Measurements from ENCODE around the gene ARAP3.

Gene ARAP3

DNA sequence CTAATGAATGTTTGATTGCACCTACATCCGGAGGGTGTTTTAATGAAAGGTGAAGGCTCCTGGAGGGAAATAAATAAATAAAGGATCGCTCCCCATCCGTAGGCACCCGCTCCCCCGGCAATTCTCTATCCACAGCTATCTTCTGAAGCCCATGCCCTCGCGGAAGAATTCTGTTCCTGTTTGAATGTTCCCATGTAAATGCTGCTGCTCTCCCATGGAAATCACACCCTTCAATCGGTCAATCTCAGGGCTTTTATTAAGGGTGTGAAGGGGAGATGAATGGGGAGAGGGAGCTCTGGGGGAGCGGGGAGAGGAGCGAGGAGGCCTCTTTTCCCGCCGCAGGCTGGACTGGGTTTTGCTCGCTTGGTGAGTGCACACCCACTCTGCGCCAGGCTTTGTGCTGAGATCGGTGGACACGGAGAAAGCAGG, 21.1 kb upstream of the ARAP3 start:
- no peak for DNase-seq

DNA sequence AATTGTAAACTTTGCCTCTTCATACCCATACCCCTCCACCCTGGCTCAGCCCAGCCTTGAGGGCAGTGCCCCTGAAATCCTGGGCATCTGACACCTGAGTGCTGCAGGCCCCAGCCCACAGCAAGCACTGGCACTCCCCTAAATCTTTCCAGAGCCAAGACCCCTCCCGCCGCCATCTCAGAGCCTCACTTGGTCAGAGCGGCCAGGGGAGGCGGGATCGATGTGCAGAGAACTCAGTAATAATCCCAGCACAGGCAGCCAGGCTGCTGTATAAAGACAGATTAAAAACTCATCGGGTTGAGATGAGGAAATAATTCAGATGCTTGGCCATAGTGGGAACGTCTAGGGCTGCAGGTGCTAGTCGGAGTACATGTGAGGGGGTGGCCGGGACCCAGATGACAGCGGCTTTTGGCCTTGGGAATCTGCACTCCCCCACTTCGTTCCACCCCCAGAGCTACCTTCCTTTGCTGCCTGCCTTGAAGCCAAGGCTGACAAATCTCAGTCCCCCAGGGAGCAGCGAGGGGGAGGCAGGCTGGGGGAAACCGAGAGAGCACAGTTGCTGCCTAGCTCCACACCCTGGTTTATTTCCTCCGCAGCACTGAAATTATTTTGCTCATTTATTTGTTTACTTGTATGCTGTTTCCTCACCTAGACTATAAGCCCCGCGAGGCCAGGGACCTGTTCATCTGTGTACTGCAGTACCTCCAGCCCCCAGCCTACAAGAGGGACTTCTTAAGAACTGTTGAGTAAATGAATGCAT, 19.5 kb upstream of the ARAP3 start:
- no peak for DNase-seq

DNA sequence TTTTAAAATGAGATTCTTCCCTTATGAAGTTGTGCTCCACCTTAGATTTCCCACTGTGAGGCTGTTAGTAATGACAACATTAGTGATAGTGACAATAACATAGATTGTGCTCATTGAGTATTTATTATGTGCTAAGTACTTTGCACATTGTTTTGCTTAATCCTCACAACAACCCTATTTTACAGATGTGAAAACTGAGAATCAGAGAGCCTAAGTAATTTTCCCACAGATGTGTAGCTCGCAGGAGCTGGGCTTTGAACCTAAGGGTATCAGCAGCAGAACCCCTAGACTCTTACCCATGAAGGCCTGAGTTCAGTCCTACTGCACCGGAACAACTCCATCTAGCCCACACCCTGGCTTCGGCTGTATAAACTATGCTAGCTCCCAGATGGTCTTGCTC, 15.6 kb upstream of the ARAP3 start:
- DNase-seq: no peak

DNA sequence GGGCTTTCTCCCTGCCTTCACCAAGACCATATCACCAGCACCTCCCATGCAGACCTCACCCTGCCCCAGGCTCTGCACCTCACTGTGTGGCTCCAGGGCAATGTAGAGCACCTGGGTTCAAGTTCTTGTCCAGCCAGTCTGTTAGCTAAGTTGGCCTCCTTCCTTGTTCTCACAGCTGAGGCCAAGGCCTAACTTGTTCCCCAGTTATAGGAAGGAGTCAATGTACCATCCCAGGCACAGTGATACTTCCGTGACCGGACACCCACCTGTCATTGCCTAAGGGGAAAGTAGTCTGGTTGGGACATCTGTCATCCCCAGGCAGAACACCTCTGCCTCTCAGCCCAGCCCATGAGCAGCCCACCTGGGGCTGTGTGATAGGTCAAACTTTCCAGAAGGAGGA, 14.4 kb upstream of the ARAP3 start:
- DNase-seq: no peak

DNA sequence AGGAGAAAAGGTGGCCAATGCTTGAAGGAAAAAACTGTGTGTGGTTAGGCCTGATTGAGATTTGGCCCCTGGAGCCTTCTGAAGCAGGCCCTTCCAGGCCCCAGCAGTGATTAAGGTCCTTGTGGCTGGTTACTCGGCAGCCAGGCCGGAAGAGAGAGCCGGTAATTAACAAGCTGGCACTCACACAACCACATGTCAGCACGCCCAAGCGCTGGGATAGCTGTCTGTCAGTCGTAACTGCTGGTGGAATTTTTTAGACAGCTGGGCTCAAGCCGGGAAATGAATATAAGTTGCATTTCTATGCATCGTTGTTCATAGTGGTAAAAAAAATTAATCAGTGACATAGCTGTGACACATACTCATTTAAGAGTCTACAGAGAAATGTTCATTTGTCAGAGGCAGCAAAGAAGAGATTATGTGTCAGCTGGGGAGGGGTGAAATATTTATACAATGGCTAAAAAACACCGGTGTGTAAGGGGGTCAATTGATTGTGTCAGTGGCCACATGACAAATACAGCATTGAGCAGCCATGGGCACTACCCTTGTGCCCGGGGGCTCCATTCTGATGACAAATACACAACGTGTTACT, 13.7 kb upstream of the ARAP3 start:
- peak; percentile 25 for DNase-seq

DNA sequence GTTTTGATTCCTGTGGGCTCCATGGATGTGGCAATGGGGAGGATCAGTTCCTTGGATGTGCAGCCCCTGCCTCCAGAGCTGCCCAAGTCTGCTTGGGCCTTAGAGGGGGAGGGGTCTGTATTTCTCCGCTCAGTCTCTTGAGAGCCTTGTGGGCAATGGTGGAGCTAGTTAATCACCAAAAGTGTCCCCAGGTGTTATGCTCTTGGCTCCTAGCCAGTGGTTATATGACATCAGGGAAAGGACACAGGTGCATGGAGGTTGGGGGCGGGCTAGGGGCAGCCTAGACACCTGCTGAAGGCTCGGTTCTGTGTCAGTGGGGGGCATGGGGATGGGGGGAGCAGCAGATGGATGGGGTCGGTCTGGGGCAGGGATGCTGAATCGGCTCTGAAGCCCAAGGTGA, 12.4 kb upstream of the ARAP3 start:
- no peak for DNase-seq

DNA sequence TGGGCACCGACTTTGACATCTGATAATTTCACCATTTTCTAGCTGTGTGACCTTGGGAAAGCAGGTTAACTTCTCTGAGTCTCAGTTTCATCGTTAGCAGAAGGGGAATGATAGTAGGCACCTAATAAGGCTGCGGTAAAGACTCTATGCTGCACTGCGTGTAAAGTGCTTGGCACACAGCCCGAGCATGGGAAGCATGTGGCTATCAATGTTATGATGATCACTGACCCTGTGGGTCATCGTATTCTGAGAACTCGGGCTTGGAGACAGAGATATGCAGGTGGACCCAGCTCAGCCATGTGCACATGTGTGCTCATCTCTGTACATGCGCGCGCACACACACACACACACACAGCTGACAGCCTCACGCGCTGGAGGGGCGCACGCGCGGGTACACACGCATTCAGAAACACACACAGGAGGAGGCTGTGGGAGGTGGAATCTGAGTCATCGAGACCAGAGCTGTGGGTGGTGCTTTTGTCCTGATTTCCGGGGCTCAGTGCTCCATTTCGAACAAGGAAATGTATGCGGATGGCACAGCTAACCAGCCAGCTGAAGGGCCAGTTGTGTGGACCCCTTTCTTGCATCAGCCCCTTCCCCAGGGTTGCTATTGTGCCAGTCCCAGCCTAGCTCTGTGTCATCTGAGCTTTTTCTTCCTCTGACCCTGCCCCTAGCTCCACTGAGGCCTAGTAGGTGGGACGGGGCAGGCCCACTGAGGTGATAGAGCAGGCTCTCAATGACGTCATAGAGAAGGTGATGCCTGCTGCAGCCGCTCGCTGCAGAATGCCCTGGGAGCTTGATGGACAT, 11.1 kb upstream of the ARAP3 start:
- DNase-seq: peak; percentile 39

DNA sequence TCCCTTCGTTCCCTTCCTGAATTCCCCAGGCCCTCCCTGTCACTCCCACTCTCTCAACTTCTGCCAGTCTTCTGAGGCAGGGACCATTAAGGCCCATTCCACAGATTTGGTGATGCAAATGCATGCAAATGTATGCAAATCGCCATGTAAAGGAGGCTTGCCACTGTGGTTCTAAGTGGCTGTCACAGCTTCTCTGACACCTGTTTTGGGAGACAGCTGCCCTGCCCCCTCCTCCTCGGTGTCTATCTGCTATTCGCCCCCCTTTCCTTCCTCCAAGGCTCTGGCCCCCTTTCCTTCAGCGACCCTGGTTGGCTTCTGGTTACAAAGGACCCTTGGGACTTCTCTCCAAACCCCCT, 10.5 kb upstream of the ARAP3 start:
- DNase-seq: no peak

DNA sequence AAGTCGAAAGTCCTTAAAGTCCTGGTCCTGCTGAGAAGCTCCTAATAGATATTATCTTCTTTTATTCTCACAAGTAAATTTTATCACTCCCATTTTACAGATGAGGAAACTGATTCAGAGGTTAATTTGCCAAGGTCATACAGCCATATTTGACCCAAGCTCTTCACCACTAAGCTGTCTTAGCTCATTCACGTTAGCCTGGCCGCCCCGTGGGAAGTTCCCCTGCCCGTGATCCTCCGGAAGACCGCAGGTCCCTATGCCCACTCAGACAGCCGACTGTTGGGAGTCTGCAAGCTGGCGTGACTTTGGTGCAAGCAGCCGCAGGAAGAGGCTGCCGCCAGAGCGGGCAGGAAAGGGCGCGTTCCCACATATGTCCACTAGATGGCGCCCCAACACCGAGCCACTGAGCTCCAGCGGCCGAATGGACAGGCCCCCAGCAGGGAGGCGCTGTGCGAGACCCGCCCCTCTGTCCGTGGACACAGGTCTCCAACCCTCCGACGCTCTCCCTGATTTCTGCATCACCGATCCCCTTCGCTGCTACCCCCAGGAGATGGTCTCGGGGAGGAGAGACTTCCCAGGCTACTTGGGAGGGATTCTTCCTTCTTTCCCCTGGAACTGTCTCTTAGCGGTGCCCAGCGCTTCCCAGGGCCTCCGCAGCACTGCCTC, 10.0 kb upstream of the ARAP3 start:
- DNase-seq: peak; percentile 70

DNA sequence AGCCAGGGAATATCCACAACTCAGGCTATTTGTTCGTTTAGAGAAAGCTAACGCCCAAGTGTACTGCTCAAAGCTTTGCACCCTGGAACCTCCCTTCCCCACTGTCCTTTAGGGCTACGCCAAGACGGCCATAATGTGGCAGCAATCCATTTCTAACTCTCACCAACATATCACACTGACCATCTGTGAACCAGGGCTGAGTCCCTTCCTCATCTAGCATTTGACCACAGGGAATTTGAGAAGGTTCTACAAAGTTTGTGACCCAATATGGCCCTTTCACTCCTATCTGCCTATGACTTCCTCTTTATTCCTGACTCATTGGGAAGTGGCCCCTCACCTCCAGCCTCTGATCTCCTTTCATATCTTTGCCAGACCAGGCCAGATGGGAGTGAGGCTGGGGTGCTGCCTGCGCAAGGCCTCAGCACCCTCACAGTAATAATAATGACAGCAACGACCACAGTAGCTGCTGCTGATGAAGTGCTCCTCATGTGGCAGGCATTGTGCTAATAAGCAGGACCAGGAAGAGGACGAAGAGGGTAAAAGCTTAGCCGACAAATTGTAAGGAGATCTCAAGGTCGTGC, 9.3 kb upstream of the ARAP3 start:
- DNase-seq: no peak

DNA sequence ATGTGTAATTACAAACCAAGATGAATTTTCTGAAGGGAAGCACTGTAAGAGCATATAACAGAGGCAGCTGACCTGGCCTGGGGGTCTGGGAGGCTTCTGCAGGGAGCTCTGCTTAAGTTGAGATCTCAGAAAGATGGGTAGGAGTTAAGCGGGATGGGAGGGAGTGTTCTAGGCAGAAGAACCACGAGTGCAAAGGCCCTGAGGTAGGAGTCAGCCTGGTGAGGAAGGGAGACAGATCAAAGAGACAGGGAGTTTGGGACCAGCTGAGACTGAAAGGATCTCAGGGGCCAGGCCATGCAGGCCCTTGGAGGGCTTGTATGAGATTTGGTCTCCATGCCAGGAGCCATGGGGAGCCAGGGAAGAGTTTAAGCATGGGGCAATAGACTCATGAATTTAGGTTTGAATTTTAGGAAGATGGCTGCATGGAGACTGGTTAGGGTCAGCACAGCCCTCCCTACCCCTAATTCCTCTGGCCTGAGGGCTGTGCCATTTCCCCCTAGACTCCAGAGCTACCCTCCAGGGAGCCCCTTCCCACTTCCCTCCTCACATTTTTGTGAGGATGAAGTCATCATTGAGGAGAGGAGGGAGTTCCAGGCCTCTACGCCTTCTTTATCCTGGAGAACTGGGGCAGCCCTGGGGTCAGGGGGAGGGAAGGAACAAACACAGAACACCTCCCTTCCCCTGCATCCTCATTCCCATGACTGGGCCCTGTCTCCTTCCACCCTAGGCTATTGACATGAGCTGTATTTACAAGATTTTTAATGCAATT, 4.8 kb upstream of the ARAP3 start:
- peak; percentile 17 for DNase-seq

DNA sequence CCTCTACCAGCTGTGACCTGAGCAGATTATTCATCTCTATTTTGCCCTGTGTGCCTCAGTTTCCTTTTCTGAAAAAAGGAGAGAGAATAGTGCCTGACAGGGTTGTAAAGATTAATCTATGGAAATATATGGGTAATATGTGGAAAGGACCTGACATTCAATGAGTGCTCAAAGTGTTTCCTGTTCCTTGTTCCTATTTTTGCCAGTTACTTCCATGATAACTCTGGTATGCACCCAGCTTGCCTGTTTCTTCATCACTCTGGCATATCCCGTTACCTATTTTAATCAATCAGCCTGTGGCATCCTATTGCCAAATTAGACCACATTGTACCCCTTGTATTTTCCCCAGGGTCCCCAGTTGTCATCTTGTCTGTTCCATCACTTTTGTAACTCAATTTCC, 3.6 kb upstream of the ARAP3 start:
- DNase-seq: no peak

DNA sequence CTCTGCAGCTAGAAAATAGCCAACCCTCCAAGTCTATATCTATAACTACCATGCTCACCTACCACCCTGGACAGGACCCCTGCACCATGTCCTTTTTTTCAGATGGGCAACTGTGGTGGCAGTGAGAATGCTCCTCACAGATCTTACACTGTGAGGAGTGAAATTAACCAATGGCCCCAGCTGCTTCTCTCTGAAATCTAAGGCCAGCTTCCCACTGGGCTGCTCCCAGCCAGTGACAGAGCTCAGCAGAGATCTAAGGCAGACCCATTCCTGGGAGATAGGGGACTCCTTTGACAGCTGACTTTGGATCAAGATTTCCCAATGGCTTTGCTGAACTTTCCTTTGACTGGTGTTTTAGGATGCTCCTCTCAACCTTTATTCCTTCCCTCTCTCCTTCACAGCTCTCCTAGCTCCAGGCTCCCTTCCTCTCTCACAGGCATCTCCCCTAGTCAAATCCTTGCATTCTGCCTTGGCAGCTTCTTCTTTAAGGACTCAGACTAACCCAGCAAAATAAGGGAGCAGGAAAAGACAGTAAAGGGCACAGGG, 1.6 kb upstream of the ARAP3 start:
- DNase-seq: no peak

DNA sequence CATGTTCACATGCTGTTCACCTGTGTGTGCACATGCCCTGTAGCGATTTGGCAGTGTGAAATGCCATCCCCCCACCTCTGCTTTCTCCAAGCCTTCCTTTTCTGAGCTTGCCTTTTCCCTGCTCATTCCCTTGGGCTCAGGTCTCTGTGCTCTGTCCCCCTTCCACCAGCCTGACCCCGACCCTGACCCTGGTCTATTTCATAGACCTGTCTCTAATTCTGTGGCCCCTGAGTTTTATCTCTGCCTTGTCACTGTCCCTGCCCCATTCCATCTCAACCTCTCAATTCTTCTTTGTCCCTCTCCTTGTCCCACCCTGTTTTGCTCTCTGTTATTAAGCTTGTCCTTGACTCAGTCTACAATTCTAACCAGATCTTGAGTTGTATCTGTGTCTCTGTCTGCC, 735 bp downstream of the ARAP3 start:
- no peak for DNase-seq

DNA sequence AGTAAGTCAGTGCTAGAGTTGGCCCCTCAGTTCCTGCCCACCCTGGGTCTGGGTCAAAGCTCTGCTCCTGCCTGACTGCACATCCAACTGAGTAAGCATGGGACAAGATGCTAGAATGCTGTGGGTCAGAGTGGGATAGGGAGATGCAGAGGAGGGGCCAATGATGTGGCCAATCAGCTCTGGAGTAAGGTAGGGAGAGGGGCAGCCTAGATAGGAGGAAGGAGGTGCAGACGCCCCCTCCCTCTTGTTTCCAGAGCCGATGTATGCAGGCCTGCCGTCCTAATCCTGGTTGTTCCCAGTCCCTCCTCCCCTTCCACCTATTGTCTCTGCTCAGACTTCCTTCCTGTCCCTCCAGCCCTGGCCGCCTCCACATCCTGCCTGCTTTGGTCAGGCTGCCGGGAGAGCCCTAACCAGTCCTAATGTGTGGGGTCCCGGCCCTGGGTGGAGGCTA, 1.3 kb downstream of the ARAP3 start:
- DNase-seq: peak; percentile 33

DNA sequence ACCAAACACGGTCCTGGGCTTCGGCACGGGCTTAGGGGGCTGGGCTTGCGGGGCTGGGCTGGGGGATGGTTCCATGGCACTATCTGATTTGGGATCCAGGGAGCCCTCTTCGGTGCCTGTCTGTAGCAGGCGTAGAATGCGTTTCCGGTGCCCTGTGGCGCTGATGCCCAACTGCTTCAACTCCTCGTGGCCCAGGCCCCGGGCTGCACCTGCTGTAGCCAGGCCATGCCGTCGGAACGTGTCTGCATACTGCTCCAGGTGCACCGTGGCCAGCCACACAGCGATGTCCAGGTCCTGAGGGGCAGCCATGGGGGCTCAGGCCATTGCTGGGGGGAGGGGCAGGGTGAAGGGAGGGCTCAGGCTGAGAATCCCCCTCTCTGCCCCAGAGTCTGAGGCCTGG, 1.9 kb downstream of the ARAP3 start:
- no peak for DNase-seq

DNA sequence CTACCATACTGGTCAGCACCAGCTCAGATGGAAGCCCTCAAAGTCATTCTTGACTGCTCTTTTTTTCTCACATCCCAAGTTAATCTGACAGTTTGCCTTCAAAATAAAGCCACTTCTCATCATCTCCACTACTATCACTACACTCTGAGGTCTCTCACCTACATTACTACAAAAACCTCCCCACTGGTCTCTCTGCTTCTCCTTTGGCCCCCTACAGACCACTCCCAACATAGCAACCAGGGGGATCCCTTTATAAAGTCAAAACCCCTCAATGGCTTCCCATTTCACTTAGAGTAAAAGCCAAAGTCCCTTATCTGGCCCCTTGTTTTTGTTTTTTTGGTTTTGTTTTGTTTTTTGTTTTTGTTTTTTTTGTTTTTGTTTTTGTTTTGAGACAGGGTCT, 4.6 kb downstream of the ARAP3 start:
- DNase-seq: peak; percentile 16

DNA sequence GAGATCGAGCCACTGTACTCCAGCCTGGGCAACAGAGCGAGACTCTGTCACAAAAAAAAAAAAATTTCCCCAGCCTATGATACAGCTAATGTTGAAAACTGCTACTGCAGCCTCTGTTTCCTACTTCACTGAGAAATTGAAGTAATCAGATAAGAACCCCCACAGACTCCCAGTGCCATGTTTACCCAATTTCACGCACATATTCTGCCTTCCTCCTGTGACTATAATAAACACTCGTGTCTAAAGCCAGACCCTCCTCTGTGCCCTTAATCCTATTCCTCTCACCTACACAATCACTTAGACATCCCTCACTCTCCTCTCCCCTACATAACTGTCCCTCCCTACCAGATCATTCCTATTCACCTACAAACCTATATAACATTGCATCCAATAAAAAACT, 6.4 kb downstream of the ARAP3 start:
- DNase-seq: no peak

DNA sequence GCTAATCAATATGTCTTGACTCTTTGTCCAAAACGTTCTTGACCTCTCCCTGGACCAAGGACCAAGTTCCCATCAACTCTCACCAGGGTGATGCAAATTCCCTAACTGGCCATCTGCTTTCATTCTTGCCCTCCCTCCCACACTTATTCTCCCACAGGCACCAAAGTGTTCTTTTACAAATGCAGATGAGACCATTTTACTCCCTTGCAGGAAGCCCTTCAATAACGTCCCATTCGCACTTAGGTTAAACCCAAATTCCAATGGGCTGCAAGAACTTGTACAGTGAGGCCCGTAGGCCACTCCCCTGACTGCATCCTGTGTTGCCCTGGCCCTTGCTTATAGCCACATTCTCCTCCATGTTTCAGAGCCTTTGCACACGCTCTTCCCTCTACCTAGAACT, 7.3 kb downstream of the ARAP3 start:
- no peak for DNase-seq

DNA sequence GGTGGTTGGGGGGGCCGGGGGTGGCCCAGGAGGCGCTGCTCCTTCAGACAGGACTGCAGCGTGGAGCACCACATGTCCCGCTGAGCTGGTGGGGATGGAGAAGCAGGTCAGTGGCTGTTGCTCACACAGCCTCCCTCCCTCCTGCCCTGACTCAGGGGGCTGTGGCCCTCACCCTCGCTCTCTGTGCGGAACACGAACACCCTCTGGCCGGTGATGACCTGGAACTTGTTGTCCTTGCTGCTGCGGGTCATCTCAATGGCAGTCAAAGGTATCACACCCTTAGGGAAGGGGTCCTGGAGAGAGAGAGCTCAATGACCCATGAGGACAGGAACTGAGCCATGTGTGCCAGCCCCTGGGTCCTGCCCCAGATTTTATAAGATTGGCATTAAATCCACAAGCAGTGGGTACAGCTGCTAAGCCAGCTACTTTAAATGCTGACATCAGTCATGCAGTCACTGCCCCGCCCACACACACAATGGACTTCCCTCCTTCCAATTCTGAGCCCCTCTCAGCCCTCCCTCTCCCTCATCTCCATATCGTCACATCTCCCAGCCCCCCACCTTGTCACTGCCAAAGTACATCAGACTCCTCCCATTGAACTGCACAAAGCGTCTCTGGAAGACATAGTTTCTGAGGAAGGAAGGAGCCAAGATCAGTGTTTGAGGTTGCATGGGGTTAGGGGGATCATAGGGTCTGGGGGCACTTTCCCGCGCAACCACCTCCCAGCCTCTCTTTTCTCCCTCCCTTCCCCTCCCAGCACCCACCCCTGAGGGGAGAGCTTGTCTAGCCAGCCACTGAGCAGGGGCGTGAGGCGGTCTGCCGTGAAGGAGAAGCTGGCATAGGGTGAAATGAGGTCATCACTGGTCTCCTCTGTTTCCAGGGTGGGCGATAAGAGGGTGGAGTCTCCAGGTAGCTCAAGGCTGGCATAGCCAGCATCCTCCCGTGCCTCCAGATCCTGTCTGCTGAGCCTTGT, 8.9 kb downstream of the ARAP3 start:
- no peak for DNase-seq

Measured in fibroblast of skin of back (primary cell).